Heart left ventricle (tissue), 13 donors: Measurements from ENCODE around the gene MAGI1.

Experiments used
- CTCF ChIP-seq, 12 donors: fragments of 200-600 bp; sonication (generic) in 4 of 12; IDR thresholded peaks; one replicate each; pipeline versions ENCODE4 v1.5.0 to v1.8.0; 2018 to 2022; ENCODE audit warnings: antibody characterized with exemption in 12 of 12, mild to moderate bottlenecking in 5 of 12
- POLR2A ChIP-seq, 2 donors: fragments of 450-650 bp; IDR thresholded peaks; one replicate each; pipeline ENCODE4 v1.6.1; 2017; ENCODE audit warnings: antibody characterized with exemption in 2 of 2, mild to moderate bottlenecking in 2 of 2, moderate library complexity in 2 of 2
- donor health status: ischemic (EF 13 %, LVEDD 7.1; RV severe dilation, severe dysfunction).
- donor health status: DM: no; HTN: yes; CAD: no.
- donor health status: DM: no; HTN: no; CAD: no.
- donor health status: ischemic (EF 25% LVEDD 6.9; RV normal size, moderate dysfunction).
- donor health status: ischemic (EF 25% LVEDD 5.7; RV mildly dilated, moderate dysfunction).
- donor health status: ischemic (EF 35%, LVEDD 5.7; RV mildly dilated, moderate dysfunction).
- donor health status: nonischemic (EF 11% LVEDD 7.7; RV severe dilation, severe dysfunction).
- donor health status: DM: yes; HTN: yes; CAD: no.
- donor health status: PGD.
- donor health status: ischemic (EF 29% LVEDD 5.4; RV normal size, mild dysfunction).
- donor health status: nonischemic (EF 23%, LVEDD 6.1; RV moderate dilation, normal function).

GRCh38 chr3:65583188-65583587 is 455.5 kb downstream of the MAGI1 start:
- TF ChIP-seq CTCF (IDR thresholded peaks at IDR 0.05): no peak
- TF ChIP-seq POLR2A (IDR thresholded peaks at IDR 0.05): no peak
